CD14-positive monocyte (primary cell): ENCODE results near the gene FAM180A. TPM values are rescaled to one million over a fixed set of nuclear protein-coding genes. Genes with fewer than 3 reads are reported as not detected.

Source experiments
- DNase-seq, 3 donors: peaks; one replicate each; pipeline ENCODE4 v3.0.0-alpha.2; 2011 to 2022
- H2AFZ ChIP-seq: 2 replicates; pipeline ENCODE4 v1.6.0; 2012; ENCODE audit warnings: mild to moderate bottlenecking, low read depth, low read length, inconsistent platforms; ENCODE audit not compliant: insufficient read depth, poor library complexity, severe bottlenecking
- H3K27ac ChIP-seq, 2 donors: 1 replicate in 1 of 2; 2 replicates in 1 of 2; pipeline ENCODE4 v1.5.1; 2012 to 2013; ENCODE audit warnings: low read length in 2 of 2, control low read depth in 1 of 2, inconsistent platforms in 1 of 2, low read depth in 1 of 2, mild to moderate bottlenecking in 1 of 2
- H3K27me3 ChIP-seq, 2 donors: one replicate each; pipeline versions ENCODE4 v1.6.0 to v1.6.1; 2011 to 2013; ENCODE audit warnings: low read length in 2 of 2; ENCODE audit not compliant: control insufficient read depth in 2 of 2, insufficient read depth in 2 of 2
- H3K36me3 ChIP-seq, 2 donors: replicated peaks in 1 of 2; 1 replicate in 1 of 2; 2 replicates in 1 of 2; pipeline versions ENCODE4 v1.5.1 to v1.6.1; 2012 to 2013; ENCODE audit warnings: low read length in 2 of 2, control low read depth in 1 of 2, inconsistent platforms in 1 of 2, mild to moderate bottlenecking in 1 of 2; ENCODE audit not compliant: insufficient read depth in 2 of 2, control insufficient read depth in 1 of 2
- H3K4me1 ChIP-seq, 2 donors: 1 replicate in 1 of 2; 2 replicates in 1 of 2; pipeline versions ENCODE4 v1.5.1 to v1.6.1; 2012 to 2013; ENCODE audit warnings: low read length in 2 of 2, control low read depth in 1 of 2, inconsistent platforms in 1 of 2, mild to moderate bottlenecking in 1 of 2, moderate library complexity in 1 of 2; ENCODE audit not compliant: insufficient read depth in 2 of 2, control insufficient read depth in 1 of 2
- H3K4me2 ChIP-seq: replicated peaks from 2 replicates; pipeline ENCODE3; 2012; ENCODE audit warnings: low read length, moderate library complexity, mild to moderate bottlenecking; ENCODE audit not compliant: poor library complexity, severe bottlenecking; ENCODE audit errors: extremely low read depth
- H3K4me3 ChIP-seq, 3 experiments: fragments of 200-600 bp in 1 of 3; sonication (generic) in 1 of 3; replicated peaks in 1 of 3; 1 replicate in 2 of 3; 2 replicates in 1 of 3; pipeline ENCODE4 v1.5.1; 2011 to 2013; ENCODE audit warnings: low read length in 3 of 3, mild to moderate bottlenecking in 3 of 3, control low read depth in 2 of 3, low read depth in 2 of 3, inconsistent platforms in 1 of 3, moderate library complexity in 1 of 3
- H3K79me2 ChIP-seq: 2 replicates; pipeline ENCODE4 v1.6.0; 2012; ENCODE audit warnings: mild to moderate bottlenecking, control low read depth, inconsistent platforms, low read length, moderate library complexity; ENCODE audit not compliant: insufficient read depth
- H3K9ac ChIP-seq: 2 replicates; pipeline ENCODE4 v1.6.0; 2017; ENCODE audit warnings: low read length, mild to moderate bottlenecking; ENCODE audit not compliant: insufficient read depth, poor library complexity, severe bottlenecking
- H3K9me3 ChIP-seq, 2 donors: replicated peaks in 1 of 2; 1 replicate in 1 of 2; 2 replicates in 1 of 2; pipeline versions ENCODE4 v1.5.1 to v1.6.1; 2012 to 2013; ENCODE audit warnings: low read length in 2 of 2, control low read depth in 1 of 2; ENCODE audit not compliant: control insufficient read depth in 1 of 2, insufficient read depth in 1 of 2
- H4K20me1 ChIP-seq: 2 replicates; pipeline ENCODE4 v1.6.0; 2012; ENCODE audit warnings: mild to moderate bottlenecking, low read length, control low read depth, moderate library complexity; ENCODE audit not compliant: insufficient read depth
- H3K27ac Mint-ChIP-seq, 7 donors: one replicate each; pipeline ENCODE4 v1.8.0; 2020; ENCODE audit warnings: mild to moderate bottlenecking in 7 of 7, mixed read lengths in 7 of 7, moderate library complexity in 6 of 7, inconsistent platforms in 2 of 7
- H3K27me3 Mint-ChIP-seq, 3 donors: one replicate each; pipeline ENCODE4 v1.8.0; 2021 to 2022; ENCODE audit warnings: low read depth in 3 of 3, mild to moderate bottlenecking in 3 of 3, mixed read lengths in 3 of 3, moderate library complexity in 3 of 3, inconsistent platforms in 1 of 3
- H3K36me3 Mint-ChIP-seq, 2 donors: one replicate each; pipeline ENCODE4 v1.8.0; 2020; ENCODE audit warnings: mixed read lengths in 2 of 2, inconsistent platforms in 1 of 2, mild to moderate bottlenecking in 1 of 2
- H3K4me1 Mint-ChIP-seq: one replicate; pipeline ENCODE4 v1.8.0; 2020; ENCODE audit warnings: mild to moderate bottlenecking, mixed read lengths
- H3K4me3 Mint-ChIP-seq, 2 donors: one replicate each; pipeline ENCODE4 v1.8.0; 2020; ENCODE audit warnings: mild to moderate bottlenecking in 2 of 2, mixed read lengths in 2 of 2, moderate library complexity in 1 of 2
- H3K9me3 Mint-ChIP-seq, 7 donors: one replicate each; pipeline ENCODE4 v1.8.0; 2020 to 2022; ENCODE audit warnings: mixed read lengths in 7 of 7, mild to moderate bottlenecking in 6 of 7, moderate library complexity in 6 of 7, inconsistent platforms in 2 of 7
- CTCF ChIP-seq: fragments of 200-600 bp; IDR thresholded peaks from one replicate; pipeline ENCODE4 v1.8.0; 2022; ENCODE audit warnings: antibody characterized with exemption, mild to moderate bottlenecking
- WGBS: methylation state at CpG from one replicate; pipeline ENCODE4 v1.1.5; 2013; ENCODE audit warnings: missing lambda C conversion rate; ENCODE audit not compliant: insufficient coverage; 5-methylcytosine and 5-hydroxymethylcytosine counted together
- intact Hi-C, 2 donors: fragments of 100-400 bp; cut with micrococcal nuclease; formaldehyde crosslinking; loops; one replicate each; pipeline versions ENCODE4 v1.15.0 to v1.15.1; 2023
- polyA plus RNA-seq, 3 donors: library from polyadenylated mRNA; depleted of rRNA in 1 of 3; unstranded in 2 of 3; stranded (reverse) in 1 of 3; fragments of 300-500 nt in 2 of 3; fragments of >200 nt in 1 of 3; fragmentation: Illumina TruSeq in 2 of 3; gene quantifications; 1 replicate in 2 of 3; 2 replicates in 1 of 3; pipeline ENCODE4 v1.2.3, GENCODE V29; 2012 to 2021

The FAM180A gene
- polyA plus RNA-seq, 3 donors, result not detected

- Mint-ChIP-seq H3K36me3 (no peaks in the 10 kb centered on the region), H3K27ac (no peak overlapping the region), H3K9me3 (no peaks in the 10 kb centered on the region), H3K4me3 (no peak overlapping the region), H3K4me1 (no peaks in the 10 kb centered on the region), H3K27me3 (peaks cover 0 to 3% (median 2%) of the 10 kb centered on the region in 3 donors)
- Histone ChIP-seq H3K27me3 (no peaks in the 10 kb centered on the region), H3K27ac (no peak overlapping the region), H3K36me3 (no peaks in the 10 kb centered on the region), H3K9me3 (no peaks in the 10 kb centered on the region), H3K4me1 (no peaks in the 10 kb centered on the region), H3K4me3 (no peak overlapping the region), H3K79me2 (no peaks in the 10 kb centered on the region), H3K4me2 (no peak overlapping the region), H2AFZ (no peak overlapping the region), H3K9ac (no peak overlapping the region), H4K20me1 (no peaks in the 10 kb centered on the region)
- WGBS, result 88% methylated on average over 2 of the region's 4 CpGs
- no peak for TF ChIP-seq CTCF
- DNase-seq, result no peak
- intact Hi-C loops, result no loop called here
These were observed 36.3 kb downstream of the FAM180A start for GRCh38 chr7:135712182-135712782.

GRCh38 chr7:135711139-135711469 lies 37.5 kb downstream of the FAM180A start:
- TF ChIP-seq CTCF, result peak; percentile 15
- no peaks in the 10 kb centered on the region for H3K36me3 Mint-ChIP-seq

More at GRCh38 chr7:135711139-135711469, 37.5 kb downstream of the FAM180A start:
- whole genome bisulfite sequencing, result 47% methylated on average over 5 of the region's 8 CpGs
- peaks cover 0 to 3% (median 2%) of the 10 kb centered on the region in 3 donors for H3K27me3 Mint-ChIP-seq
- H3K9ac ChIP-seq, result no peak overlapping the region
- no peak overlapping the region for H3K27ac Mint-ChIP-seq
- H3K36me3 ChIP-seq, result no peaks in the 10 kb centered on the region
- no peaks in the 10 kb centered on the region for H3K4me1 ChIP-seq
- H3K79me2 ChIP-seq, result no peaks in the 10 kb centered on the region
- intact Hi-C loops, result no loop called here
- H3K27me3 ChIP-seq, result no peaks in the 10 kb centered on the region
- no peaks in the 10 kb centered on the region for H3K9me3 Mint-ChIP-seq
- no peaks in the 10 kb centered on the region for H3K4me1 Mint-ChIP-seq
- no peak overlapping the region for H2AFZ ChIP-seq
- no peak for DNase-seq
- H3K4me2 ChIP-seq, result no peak overlapping the region
- H3K4me3 Mint-ChIP-seq, result no peak overlapping the region
- no peak overlapping the region for H3K4me3 ChIP-seq
- H4K20me1 ChIP-seq, result no peaks in the 10 kb centered on the region
- H3K9me3 ChIP-seq, result no peaks in the 10 kb centered on the region
- no peak overlapping the region for H3K27ac ChIP-seq
